Memory B cell (primary cell): ENCODE measurements around the gene SF3B6.

Experiments used
- ATAC-seq: fragments of 150-1000 bp; cut with Tn5 transposase; 2 replicates; pipeline ENCODE4 v1.10.0; 2021; ENCODE audit warnings: low read depth, mild to moderate bottlenecking, moderate library complexity
- DNase-seq, 2 donors: peaks; one replicate each; pipeline ENCODE4 v3.0.0; 2022; ENCODE audit warnings: low spot score in 2 of 2
- H3K27ac Mint-ChIP-seq: one replicate; pipeline ENCODE4 v1.8.0; 2022; ENCODE audit warnings: mild to moderate bottlenecking, moderate library complexity, mixed read lengths
- H3K27me3 Mint-ChIP-seq: one replicate; pipeline ENCODE4 v1.8.0; 2022; ENCODE audit warnings: mixed read lengths
- H3K36me3 Mint-ChIP-seq: one replicate; pipeline ENCODE4 v1.8.0; 2022; ENCODE audit warnings: mild to moderate bottlenecking, mixed read lengths
- H3K4me1 Mint-ChIP-seq: one replicate; pipeline ENCODE4 v1.8.0; 2022; ENCODE audit warnings: mixed read lengths
- H3K4me3 Mint-ChIP-seq: one replicate; pipeline ENCODE4 v1.8.0; 2022; ENCODE audit warnings: mild to moderate bottlenecking, moderate library complexity, mixed read lengths
- H3K9me3 Mint-ChIP-seq: one replicate; pipeline ENCODE4 v1.8.0; 2022; ENCODE audit warnings: mixed read lengths

Gene SF3B6

GRCh38 chr2:24026233-24026632 lies 49.9 kb downstream of the SF3B6 start:
- no peaks in the 10 kb centered on the region for H3K9me3 Mint-ChIP-seq
- ATAC-seq (no peak), DNase-seq (no peak)
- H3K27ac Mint-ChIP-seq: no peak overlapping the region
- H3K4me1 Mint-ChIP-seq: no peaks in the 10 kb centered on the region
- no peaks in the 10 kb centered on the region for H3K27me3 Mint-ChIP-seq
- no peak overlapping the region for H3K4me3 Mint-ChIP-seq
- H3K36me3 Mint-ChIP-seq: peaks cover 29% of the 10 kb centered on the region

- DNase-seq: no peak
Observed at GRCh38 chr2:24024996-24025663, 51.0 kb downstream of the SF3B6 start.

DNA sequence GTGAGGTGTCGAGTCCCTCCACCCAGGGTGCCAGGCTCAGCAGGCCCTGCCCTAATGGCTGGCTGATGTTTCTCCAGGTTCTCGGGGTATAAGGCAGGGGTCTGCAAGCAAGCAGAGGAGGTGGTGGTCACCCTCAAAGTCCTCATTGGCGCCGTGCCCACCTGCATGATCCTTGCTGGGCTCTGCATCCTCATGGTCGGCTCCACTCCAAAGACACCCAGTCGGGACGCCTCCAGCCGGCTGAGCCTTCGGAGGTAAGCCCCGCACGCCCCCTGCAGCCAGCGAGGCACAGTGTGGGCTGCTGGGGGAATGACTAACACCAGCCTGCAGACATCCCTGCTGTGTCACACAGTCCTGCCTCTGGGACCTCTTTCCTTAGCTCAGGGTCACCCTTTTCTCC lies 52.1 kb downstream of the SF3B6 start:
- Mint-ChIP-seq H3K4me1 (no peaks in the 10 kb centered on the region), H3K9me3 (no peaks in the 10 kb centered on the region), H3K27me3 (no peaks in the 10 kb centered on the region), H3K36me3 (peaks cover 17% of the 10 kb centered on the region), H3K4me3 (no peak overlapping the region), H3K27ac (no peak overlapping the region)
- ATAC-seq: no peak
- DNase-seq: no peak

More at GRCh38 chr2:24024996-24025663, 51.0 kb downstream of the SF3B6 start:
- no peaks in the 10 kb centered on the region for H3K4me1 Mint-ChIP-seq
- no peak overlapping the region for H3K4me3 Mint-ChIP-seq
- no peak for ATAC-seq
- peaks cover 25% of the 10 kb centered on the region for H3K36me3 Mint-ChIP-seq
- no peaks in the 10 kb centered on the region for H3K27me3 Mint-ChIP-seq
- no peak overlapping the region for H3K27ac Mint-ChIP-seq
- H3K9me3 Mint-ChIP-seq: no peaks in the 10 kb centered on the region

GRCh38 chr2:24022975-24023575 lies 53.1 kb downstream of the SF3B6 start:
- Mint-ChIP-seq H3K27ac (no peak overlapping the region), H3K4me3 (no peak overlapping the region), H3K9me3 (no peaks in the 10 kb centered on the region), H3K27me3 (no peaks in the 10 kb centered on the region), H3K4me1 (no peaks in the 10 kb centered on the region), H3K36me3 (peaks cover 13% of the 10 kb centered on the region)
- DNase-seq (no peak), ATAC-seq (no peak)

- ATAC-seq (no peak), DNase-seq (no peak)
- no peaks in the 10 kb centered on the region for H3K27me3 Mint-ChIP-seq
- no peaks in the 10 kb centered on the region for H3K9me3 Mint-ChIP-seq
- no peaks in the 10 kb centered on the region for H3K4me1 Mint-ChIP-seq
- peaks cover 11% of the 10 kb centered on the region for H3K36me3 Mint-ChIP-seq
- no peak overlapping the region for H3K27ac Mint-ChIP-seq
- H3K4me3 Mint-ChIP-seq: no peak overlapping the region
Observed at GRCh38 chr2:24022324-24022974, 53.7 kb downstream of the SF3B6 start.

GRCh38 chr2:24021122-24021998 lies 54.8 kb downstream of the SF3B6 start:
- Mint-ChIP-seq H3K36me3 (peaks cover 9% of the 10 kb centered on the region), H3K27ac (no peak overlapping the region), H3K9me3 (no peaks in the 10 kb centered on the region), H3K4me3 (no peak overlapping the region), H3K4me1 (no peaks in the 10 kb centered on the region), H3K27me3 (no peaks in the 10 kb centered on the region)
- DNase-seq (no peak), ATAC-seq (peak; percentile 39)

GRCh38 chr2:24020244-24020643 lies 55.9 kb downstream of the SF3B6 start:
- no peaks in the 10 kb centered on the region for H3K27me3 Mint-ChIP-seq
- no peak for DNase-seq
- no peak for ATAC-seq
- no peak overlapping the region for H3K4me3 Mint-ChIP-seq
- H3K4me1 Mint-ChIP-seq: no peaks in the 10 kb centered on the region
- no peak overlapping the region for H3K27ac Mint-ChIP-seq
- H3K36me3 Mint-ChIP-seq: peaks cover 9% of the 10 kb centered on the region
- no peaks in the 10 kb centered on the region for H3K9me3 Mint-ChIP-seq

- peaks cover 9% of the 10 kb centered on the region for H3K36me3 Mint-ChIP-seq
- H3K4me1 Mint-ChIP-seq: no peaks in the 10 kb centered on the region
- H3K9me3 Mint-ChIP-seq: no peaks in the 10 kb centered on the region
- no peaks in the 10 kb centered on the region for H3K27me3 Mint-ChIP-seq
- DNase-seq (no peak), ATAC-seq (no peak)
- no peak overlapping the region for H3K27ac Mint-ChIP-seq
- no peak overlapping the region for H3K4me3 Mint-ChIP-seq
Observed at GRCh38 chr2:24019729-24020128, 56.4 kb downstream of the SF3B6 start.

DNA sequence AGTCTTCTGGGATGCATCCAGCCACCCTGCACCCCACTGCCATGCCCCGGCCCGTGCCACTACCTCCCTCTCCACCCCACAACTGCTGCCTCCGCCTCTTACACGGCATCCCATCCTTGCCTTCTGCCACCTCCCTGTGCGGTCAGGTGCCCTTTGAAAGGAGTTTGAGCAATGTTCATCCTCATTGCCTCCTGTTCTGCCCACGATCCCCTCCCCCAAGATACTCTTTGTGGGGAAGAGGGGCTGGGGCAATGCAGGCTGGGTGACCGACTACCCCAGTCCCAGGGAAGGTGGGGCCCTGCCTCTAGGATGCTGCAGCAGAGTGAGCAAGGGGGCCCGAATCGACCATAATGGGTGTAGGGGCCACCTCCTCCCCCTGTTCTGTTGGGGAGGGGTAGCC lies 57.9 kb downstream of the SF3B6 start:
- H3K4me3 Mint-ChIP-seq: no peak overlapping the region
- H3K36me3 Mint-ChIP-seq: peaks cover 5% of the 10 kb centered on the region
- no peak for ATAC-seq
- no peak for DNase-seq
- H3K4me1 Mint-ChIP-seq: no peaks in the 10 kb centered on the region
- no peaks in the 10 kb centered on the region for H3K27me3 Mint-ChIP-seq
- H3K9me3 Mint-ChIP-seq: no peaks in the 10 kb centered on the region
- no peak overlapping the region for H3K27ac Mint-ChIP-seq

DNA sequence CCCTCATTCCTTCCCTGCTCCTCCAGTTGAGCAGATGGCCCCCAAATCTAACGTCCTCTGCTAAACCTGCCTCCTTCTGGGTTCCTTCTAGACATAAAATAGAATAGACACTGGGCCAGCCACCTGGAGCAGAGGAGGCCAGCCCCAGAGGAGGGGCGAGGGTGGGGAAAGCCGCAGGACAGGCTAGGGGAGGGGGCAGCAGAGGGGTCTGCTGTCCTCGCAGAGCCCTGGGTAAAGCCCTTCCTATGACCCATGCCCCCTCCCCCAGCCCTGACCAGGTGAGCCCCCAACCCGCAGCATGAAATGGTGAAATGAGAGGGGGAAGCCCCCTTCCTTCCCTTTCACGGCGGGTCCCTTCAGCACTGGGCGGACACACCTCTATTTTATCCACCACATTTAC lies 58.4 kb downstream of the SF3B6 start:
- ATAC-seq: no peak
- peaks cover under 1% of the 10 kb centered on the region for H3K36me3 Mint-ChIP-seq
- DNase-seq: no peak
- H3K9me3 Mint-ChIP-seq: no peaks in the 10 kb centered on the region
- H3K27ac Mint-ChIP-seq: no peak overlapping the region
- no peak overlapping the region for H3K4me3 Mint-ChIP-seq
- H3K27me3 Mint-ChIP-seq: no peaks in the 10 kb centered on the region
- no peaks in the 10 kb centered on the region for H3K4me1 Mint-ChIP-seq
